NOMO-1 (cell line): Measurements from ENCODE around the gene ABI3BP.

Experiments used
- DNase-seq, 2 experiments: peaks; one replicate each; lab custom pipeline; 2025; ENCODE audit not compliant: unreplicated experiment in 2 of 2; lab: John Stamatoyannopoulos, UW

The ABI3BP gene

GRCh38 chr3:100893108-100893507 lies 100.1 kb downstream of the ABI3BP start:
- peak in 1 of 2 experiments; percentile 5 for DNase-seq

- DNase-seq: no peak
These were observed 101.4 kb downstream of the ABI3BP start for GRCh38 chr3:100891827-100892226.

- DNase-seq: no peak
These were observed 102.2 kb downstream of the ABI3BP start for GRCh38 chr3:100891033-100891432.

- DNase-seq: no peak
These were observed 104.3 kb downstream of the ABI3BP start for GRCh38 chr3:100888881-100889280.

- no peak for DNase-seq
These were observed 110.6 kb downstream of the ABI3BP start for GRCh38 chr3:100882571-100882984.

GRCh38 chr3:100880845-100881244 lies 112.4 kb downstream of the ABI3BP start:
- DNase-seq: no peak

- DNase-seq: no peak
These were observed 113.1 kb downstream of the ABI3BP start for GRCh38 chr3:100880072-100880471.

GRCh38 chr3:100879195-100879810 lies 113.9 kb downstream of the ABI3BP start:
- no peak for DNase-seq

- no peak for DNase-seq
These were observed 115.9 kb downstream of the ABI3BP start for GRCh38 chr3:100877286-100877685.

GRCh38 chr3:100875239-100875638 lies 118.0 kb downstream of the ABI3BP start:
- no peak for DNase-seq

- no peak for DNase-seq
These were observed 119.6 kb downstream of the ABI3BP start for GRCh38 chr3:100873611-100874010.

- no peak for DNase-seq
These were observed 121.9 kb downstream of the ABI3BP start for GRCh38 chr3:100871306-100871705.

- no peak for DNase-seq
These were observed 123.4 kb downstream of the ABI3BP start for GRCh38 chr3:100869787-100870186.

GRCh38 chr3:100868894-100869293 lies 124.3 kb downstream of the ABI3BP start:
- no peak for DNase-seq

GRCh38 chr3:100868096-100868495 lies 125.1 kb downstream of the ABI3BP start:
- no peak for DNase-seq

GRCh38 chr3:100865442-100865841 lies 127.8 kb downstream of the ABI3BP start:
- no peak for DNase-seq

- no peak for DNase-seq
These were observed 128.6 kb downstream of the ABI3BP start for GRCh38 chr3:100864471-100865250.

GRCh38 chr3:100857863-100858262 lies 135.4 kb downstream of the ABI3BP start:
- no peak for DNase-seq

GRCh38 chr3:100856821-100857220 lies 136.4 kb downstream of the ABI3BP start:
- DNase-seq: no peak

- DNase-seq: no peak
These were observed 140.4 kb downstream of the ABI3BP start for GRCh38 chr3:100852840-100853239.

- no peak for DNase-seq
These were observed 142.5 kb downstream of the ABI3BP start for GRCh38 chr3:100850701-100851100.

- DNase-seq: no peak
These were observed 143.1 kb downstream of the ABI3BP start for GRCh38 chr3:100850156-100850555.
